ENCODE measurements around the gene FAM216B. TPM values are rescaled to one million over a fixed set of nuclear protein-coding genes. Genes with fewer than 3 reads are reported as not detected.

FAM216B gene
- total and polyA plus RNA-seq, 2 of the 8 experiments (the other 6 are each of a cell fraction or from before 2014, with no cell fraction given): not detected

- Histone ChIP-seq H4K5ac (ENCODE audit: insufficient read length, low read depth, low read length) (no peak overlapping the region), H3K4me3 (ENCODE audit: extremely low read depth in 1 of 4, insufficient read depth in 2 of 4, low read depth in 3 of 4, low read length in 4 of 4) (no peak overlapping the region), H3K18ac (ENCODE audit: extremely low read depth, low read length) (no peak overlapping the region), H3K9me3 (ENCODE audit: insufficient read depth in 2 of 2, low read depth in 1 of 2, low read length in 1 of 2) (no peaks in the 10 kb centered on the region), H3K4me1 (replicated peaks in 1 of 4; ENCODE audit: control insufficient read depth in 3 of 4, insufficient read depth in 4 of 4, low read length in 3 of 4) (no peaks in the 10 kb centered on the region), H3K56ac (replicated peaks; ENCODE audit: insufficient read length, low read depth, low read length) (no peak overlapping the region), H3K27ac (ENCODE audit: low read depth, low read length) (no peak overlapping the region), H3K9ac (replicated peaks in 1 of 4; ENCODE audit: extremely low read depth in 1 of 4, low read depth in 3 of 4, low read length in 3 of 4) (no peak overlapping the region), H4K20me1 (replicated peaks in 1 of 2; ENCODE audit: control insufficient read depth in 1 of 2, insufficient read depth in 2 of 2, low read length in 2 of 2) (no peaks in the 10 kb centered on the region), H2AK5ac (ENCODE audit: low read depth, low read length) (no peak overlapping the region), H3K23me2 (ENCODE audit: low read depth, low read length) (no peaks in the 10 kb centered on the region), H3K36me3 (ENCODE audit: control insufficient read depth in 2 of 4, insufficient read depth in 4 of 4, low read length in 3 of 4) (peaks cover 0 to under 1% (median 0%) of the 10 kb centered on the region in 4 experiments; a peak in 2 of 8 replicates), H2AFZ (ENCODE audit: low read length) (no peak overlapping the region), H3K4me2 (ENCODE audit: insufficient read depth in 1 of 2, low read depth in 2 of 2, low read length in 2 of 2) (no peak overlapping the region), H2BK5ac (ENCODE audit: low read depth, low read length) (no peak overlapping the region), H2BK20ac (ENCODE audit: low read length) (no peak overlapping the region), H4K8ac (ENCODE audit: extremely low read depth, insufficient read depth, low read length) (no peak overlapping the region), H3K14ac (ENCODE audit: insufficient read length) (no peak overlapping the region), H2BK120ac (replicated peaks; ENCODE audit: low read depth, low read length) (no peak overlapping the region), H3K79me2 (ENCODE audit: control insufficient read depth in 1 of 2, insufficient read depth in 2 of 2, low read length in 2 of 2) (no peaks in the 10 kb centered on the region), H3K27me3 (replicated peaks in 1 of 4; ENCODE audit: control insufficient read depth in 3 of 4, extremely low read depth in 1 of 4, insufficient read depth in 3 of 4, low read length in 3 of 4) (no peaks in the 10 kb centered on the region), H2BK12ac (ENCODE audit: low read depth, low read length) (no peak overlapping the region), H4K91ac (replicated peaks; ENCODE audit: insufficient read length, low read length) (no peak overlapping the region), H3K79me1 (ENCODE audit: low read depth, low read length) (no peaks in the 10 kb centered on the region), H3K4ac (replicated peaks; ENCODE audit: insufficient read length, low read depth, low read length) (no peak overlapping the region), H3K23ac (ENCODE audit: insufficient read length) (no peak overlapping the region), H2BK15ac (ENCODE audit: low read length) (no peak overlapping the region)
- POLR2A ChIA-PET (ENCODE audit: partially characterized antibody): no interaction called here
- 92% methylated on average over 4 of the region's 4 CpGs; no CpG with 5 or more reads in 1 of the 2 experiments for WGBS, 2 experiments (ENCODE audit: extremely low coverage in 1 of 2, insufficient coverage in 1 of 2, insufficient read length in 1 of 2, insufficient replicate concordance in 2 of 2, low coverage in 1 of 2, low lambda C conversion rate in 2 of 2, missing lambda C conversion rate in 1 of 2)
- CTCF ChIA-PET (ENCODE audit: partially characterized antibody): interaction anchor here (1.2 kb wide), 1 partner anchor 181 kb away, joined by 3 read pairs; no protein-coding TSS in a partner anchor
- no peak for DNase-seq (ENCODE audit: low read depth in 1 of 2, low spot score in 2 of 2)
- no peak for FAIRE-seq
- TF ChIP-seq BACH1 (IDR thresholded peaks at IDR 0.05; ENCODE audit: low read length): no peak
These were observed 7.2 kb downstream of the FAM216B start for GRCh38 chr13:42788601-42789000.
